ENCODE data around the gene PRELID3B.

The PRELID3B gene

GRCh38 chr20:58994390-58995159, 48.0 kb downstream of the PRELID3B start:
- DNase-seq (ENCODE audit: low read depth), result no peak

DNA sequence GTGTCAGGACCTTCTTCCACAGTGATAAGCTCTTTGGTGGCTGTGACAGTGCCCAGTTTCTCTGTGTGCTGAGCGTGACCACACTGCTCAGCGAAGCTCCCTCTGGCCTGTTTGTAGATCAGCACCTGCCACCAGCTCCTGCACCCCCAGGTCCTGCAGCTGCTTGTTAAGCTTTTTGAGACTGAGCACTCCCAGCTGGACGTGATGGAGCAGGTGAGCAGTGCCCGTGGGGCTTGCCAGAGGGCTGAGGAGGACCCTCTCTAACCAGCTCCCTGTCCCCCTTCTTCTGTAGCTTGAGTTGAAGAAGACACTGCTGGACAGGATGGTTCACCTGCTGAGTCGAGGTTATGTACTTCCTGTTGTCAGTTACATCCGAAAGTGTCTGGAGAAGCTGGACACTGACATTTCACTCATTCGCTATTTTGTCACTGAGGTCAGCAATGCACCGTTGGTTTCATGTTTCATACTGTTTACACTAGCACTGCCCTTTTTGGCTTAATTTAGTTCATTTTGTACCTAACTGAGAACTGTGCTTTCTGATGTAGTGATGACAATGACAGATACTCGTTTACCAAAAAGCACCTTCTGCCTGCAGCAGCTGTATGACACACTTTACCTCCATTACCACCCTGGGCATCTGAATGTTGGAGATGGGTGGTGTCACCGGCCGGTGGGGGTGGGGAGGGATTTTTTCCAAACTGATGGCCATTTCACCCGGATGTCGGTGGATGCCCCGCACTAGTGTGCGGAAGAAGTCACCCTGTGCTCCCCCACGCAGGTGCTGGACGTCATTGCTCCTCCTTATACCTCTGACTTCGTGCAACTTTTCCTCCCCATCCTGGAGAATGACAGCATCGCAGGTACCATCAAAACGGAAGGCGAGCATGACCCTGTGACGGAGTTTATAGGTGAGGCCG, 49.0 kb downstream of the PRELID3B start:
- no peak for DNase-seq (ENCODE audit: low read depth)

GRCh38 chr20:58992911-58993310, 49.7 kb downstream of the PRELID3B start:
- no peak for DNase-seq (ENCODE audit: low read depth)

- no peak for DNase-seq (ENCODE audit: low read depth)
Measured at GRCh38 chr20:58991715-58992114, 50.9 kb downstream of the PRELID3B start.

DNA sequence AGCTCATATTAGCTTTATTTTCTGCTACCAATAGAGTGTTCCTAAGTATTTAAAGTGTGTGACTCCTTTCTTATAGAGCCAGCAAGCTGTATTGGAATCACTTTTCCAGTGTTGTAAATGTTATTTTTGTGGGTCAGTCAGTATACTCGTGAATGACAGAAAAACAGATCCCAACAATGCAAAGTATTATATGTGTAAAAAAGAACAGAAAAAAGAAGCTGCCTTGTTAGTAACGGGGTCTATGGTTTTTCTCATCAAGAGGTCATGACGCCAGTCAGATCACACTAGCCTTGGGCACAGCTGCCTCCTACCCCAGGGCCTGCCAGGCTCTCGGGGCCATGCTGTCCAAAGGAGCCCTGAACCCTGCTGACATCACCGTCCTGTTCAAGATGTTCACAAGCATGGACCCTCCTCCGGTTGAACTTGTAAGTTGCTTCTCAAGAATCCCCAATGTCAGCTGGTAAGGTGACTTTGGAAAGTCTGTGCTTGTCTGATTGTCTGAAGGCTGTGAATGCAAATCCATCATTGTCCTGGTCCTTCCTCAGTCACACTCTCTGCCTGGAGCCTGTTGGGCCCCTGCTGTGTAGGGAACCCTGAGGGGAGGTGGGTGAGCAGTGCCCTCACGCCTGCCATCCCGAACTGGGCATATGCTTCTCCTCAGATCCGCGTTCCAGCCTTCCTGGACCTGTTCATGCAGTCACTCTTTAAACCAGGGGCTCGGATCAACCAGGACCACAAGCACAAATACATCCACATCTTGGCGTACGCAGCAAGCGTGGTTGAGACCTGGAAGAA, 51.7 kb downstream of the PRELID3B start:
- DNase-seq (ENCODE audit: low read depth), result no peak

DNA sequence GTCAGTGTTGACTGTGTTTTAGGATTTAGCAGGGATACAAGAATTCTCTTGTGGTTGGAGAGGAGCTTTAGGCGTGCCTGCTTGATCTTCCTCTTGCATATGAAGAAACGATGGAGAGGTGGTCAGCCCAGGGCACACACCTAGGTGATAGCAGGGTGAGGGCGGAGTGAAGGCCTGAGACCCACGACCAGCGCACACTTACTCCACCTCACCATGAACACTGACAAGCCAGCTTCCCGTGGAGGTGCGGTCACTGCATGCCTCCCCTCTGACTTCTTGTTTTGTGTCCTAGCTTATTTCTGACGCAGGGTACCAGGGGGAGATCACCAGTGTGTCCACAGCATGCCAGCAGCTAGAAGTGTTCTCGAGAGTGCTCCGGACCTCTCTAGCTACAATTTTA, 53.4 kb downstream of the PRELID3B start:
- no peak for DNase-seq (ENCODE audit: low read depth)

- no peak for DNase-seq (ENCODE audit: low read depth)
Measured at GRCh38 chr20:58988565-58988882, 54.1 kb downstream of the PRELID3B start.

DNA sequence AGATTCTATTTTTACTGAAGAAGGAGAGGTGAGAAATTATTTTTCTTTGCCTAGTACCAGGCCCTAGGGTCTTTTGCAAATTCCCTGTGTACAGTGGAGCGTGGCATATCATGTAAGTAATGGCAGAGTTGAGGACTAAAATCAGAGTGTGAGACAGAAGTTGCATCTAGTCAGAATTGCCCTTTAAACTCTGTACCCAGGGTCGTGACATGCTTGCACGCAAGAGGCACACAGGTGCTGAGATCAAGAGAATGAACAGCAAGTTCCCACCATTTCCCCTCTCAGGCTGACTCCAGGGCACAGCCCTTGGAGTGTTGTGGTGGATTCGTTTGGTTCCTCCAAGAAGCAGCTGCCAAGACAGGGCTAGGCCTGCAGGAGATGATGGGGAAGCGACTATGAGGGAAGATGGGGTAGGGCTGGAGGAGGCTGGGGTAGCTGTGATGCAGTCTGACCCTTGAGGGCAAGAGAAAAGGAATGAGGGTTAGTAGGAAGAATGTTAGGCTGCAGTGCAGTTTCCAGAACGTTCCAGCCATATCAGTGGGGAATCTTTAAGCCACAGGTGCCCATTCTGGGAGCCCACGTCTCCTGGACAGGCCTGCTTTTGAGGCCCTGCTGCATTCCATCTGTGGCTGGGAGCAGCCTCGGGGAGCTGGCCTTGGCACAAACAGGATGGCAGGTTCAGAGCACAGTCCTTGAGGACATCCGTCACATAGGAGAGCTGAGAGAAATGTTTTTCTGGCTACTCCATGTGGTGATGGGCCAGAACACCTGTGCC, 54.6 kb downstream of the PRELID3B start:
- DNase-seq (ENCODE audit: low read depth), result no peak

GRCh38 chr20:58986968-58987517, 55.5 kb downstream of the PRELID3B start:
- DNase-seq (ENCODE audit: low read depth), result no peak

DNA sequence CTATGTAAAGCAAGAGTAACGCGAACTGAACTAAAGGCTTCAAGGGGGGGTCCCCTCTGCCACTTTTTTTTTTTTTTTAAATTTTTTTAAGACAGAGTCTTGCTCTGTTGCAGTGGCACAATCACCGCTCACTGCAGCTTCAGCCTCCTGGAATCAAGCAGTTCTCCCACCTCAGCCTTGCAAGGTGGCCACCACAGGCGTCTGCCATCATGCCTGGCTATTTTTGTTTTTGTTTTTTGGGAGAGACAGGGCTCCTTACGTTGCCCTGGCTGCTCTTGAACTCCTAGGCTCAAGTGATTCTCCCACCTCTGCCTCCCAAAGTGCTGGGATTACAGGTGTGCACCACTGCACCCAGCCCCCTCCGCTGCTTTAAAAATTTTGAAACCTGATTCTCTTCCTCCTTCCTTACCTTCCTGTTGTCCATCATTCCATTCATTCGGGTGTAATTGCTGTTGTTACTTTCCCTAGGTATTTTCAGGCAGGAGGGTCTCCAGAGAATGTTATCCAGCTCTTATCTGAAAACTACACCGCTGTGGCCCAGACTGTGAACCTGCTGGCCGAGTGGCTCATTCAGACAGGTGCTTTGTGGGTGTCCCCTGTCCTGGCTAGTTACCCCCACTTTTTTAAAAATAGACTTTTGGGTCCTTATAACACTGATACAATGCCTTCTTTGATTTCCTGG, 56.2 kb downstream of the PRELID3B start:
- no peak for DNase-seq (ENCODE audit: low read depth)

GRCh38 chr20:58985656-58986055, 56.9 kb downstream of the PRELID3B start:
- DNase-seq (ENCODE audit: low read depth), result no peak

DNA sequence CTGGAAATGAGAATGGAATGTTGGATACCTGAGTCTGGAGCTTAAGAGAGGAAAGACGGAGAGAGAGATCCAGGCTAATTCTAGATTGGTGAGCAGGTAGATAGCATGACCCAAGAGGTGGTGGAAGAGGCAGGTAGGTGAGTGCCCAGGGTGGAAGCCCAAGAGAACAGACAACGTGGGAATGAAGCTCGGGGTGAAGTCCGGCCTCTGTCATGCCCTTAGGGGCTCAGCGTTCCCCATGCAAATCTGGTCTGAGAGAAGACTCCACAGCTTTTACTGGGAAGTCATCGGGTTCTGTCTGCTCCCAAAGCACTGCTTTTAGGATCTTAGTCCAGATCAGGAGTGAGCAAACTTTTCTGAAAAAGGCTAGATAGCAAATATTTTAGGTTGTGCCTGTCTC, 57.9 kb downstream of the PRELID3B start:
- no peak for DNase-seq (ENCODE audit: low read depth)

Data from iris pigment epithelial cell (primary cell).